ENCODE measurements around the gene NGF. TPM values are rescaled to one million over a fixed set of nuclear protein-coding genes. Genes with fewer than 3 reads are reported as not detected.

NGF gene
- total and polyA plus RNA-seq, 2 experiments from 2014 or later: 0.37 to 2.6 TPM

DNA sequence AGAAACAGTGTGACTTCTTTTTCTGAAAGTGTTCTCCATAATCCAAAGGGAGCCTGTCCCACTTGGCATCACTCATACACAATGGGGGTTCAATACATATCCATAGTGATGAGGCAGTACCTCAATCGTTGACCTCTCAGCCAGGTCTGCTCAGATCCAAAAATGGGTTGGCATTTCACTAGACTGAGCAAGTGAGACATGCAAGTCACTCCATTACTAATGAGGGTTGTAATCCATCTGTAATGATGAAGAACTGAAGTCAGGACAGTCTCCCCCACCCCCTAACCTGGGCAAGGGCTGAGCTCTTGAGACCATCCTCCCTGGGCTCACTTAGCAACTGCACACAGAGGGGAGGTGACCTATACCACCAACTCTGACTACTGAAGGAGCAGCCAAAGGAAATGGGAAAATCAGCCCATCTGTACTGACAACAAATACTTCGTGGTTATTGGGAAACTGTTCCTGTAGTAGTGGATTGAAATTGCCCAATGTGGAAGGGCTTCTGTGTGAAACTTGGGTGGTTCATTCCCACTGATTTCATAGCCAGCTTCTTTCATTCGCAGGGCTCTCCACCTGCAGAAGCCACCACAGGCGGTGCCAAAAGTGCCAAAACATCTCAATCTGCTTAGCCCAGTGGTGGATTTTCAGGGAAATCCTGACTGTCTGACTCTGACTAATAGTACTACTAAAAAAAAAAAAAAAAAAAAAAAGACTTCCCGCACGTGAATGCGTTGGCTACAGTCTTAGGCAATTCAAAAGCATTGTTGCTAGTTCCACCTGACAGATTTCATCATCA, 5.0 kb downstream of the NGF start:
- Histone ChIP-seq H2AFZ (no peak overlapping the region), H3K4me3 (no peak overlapping the region), H3K4me2 (no peak overlapping the region), H3K9me3 (ENCODE audit: low read depth) (no peaks in the 10 kb centered on the region), H3K9me2 (replicated peaks; ENCODE audit: insufficient read depth) (no peaks in the 10 kb centered on the region), H3K79me2 (no peaks in the 10 kb centered on the region), H4K20me1 (ENCODE audit: insufficient read depth, poor library complexity, severe bottlenecking) (no peaks in the 10 kb centered on the region), H3K27ac (no peak overlapping the region), H3K36me3 (replicated peaks; ENCODE audit: insufficient read depth, low read depth) (no peaks in the 10 kb centered on the region), H3K4me1 (ENCODE audit: insufficient read depth) (peaks cover 18% of the 10 kb centered on the region), H3K27me3 (peaks cover 3% of the 10 kb centered on the region)
- WGBS (ENCODE audit: low lambda C conversion rate, missing lambda C conversion rate): 77% methylated on average over 7 of the region's 7 CpGs
- TF ChIP-seq CTCF (IDR thresholded peaks at IDR 0.05; ENCODE audit: poor library complexity): no peak
- no peak for DNase-seq (ENCODE audit: low spot score)

GRCh38 chr1:115331558-115332331, 6.3 kb downstream of the NGF start:
- peak overlapping the region; percentile 28 for H3K4me2 ChIP-seq

DNA sequence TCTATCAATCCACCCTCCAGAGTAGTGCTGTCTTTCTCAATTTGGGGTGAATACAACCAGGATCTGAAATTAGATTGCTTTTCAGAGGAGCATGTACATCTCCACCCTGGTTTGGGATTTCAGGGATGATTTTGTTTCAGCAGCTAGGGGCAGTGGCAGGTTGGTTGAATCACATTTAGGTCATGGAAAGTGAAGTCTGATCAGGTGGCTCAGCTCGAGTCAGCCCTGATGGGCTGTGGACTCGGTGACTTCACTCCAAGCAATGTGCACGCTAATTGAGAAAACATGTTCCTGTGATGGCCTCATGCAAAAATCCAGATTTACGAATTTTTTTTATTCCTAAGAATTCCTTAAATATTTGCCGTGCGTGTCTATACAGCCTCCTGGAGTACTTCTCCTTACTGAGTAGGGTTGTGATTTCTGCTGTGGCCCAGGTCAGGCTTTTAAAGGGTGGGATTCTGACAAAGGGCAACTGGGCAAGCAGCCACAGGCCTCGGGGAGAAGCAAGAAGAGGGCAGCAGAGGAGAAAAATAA, 7.5 kb downstream of the NGF start:
- H3K79me2 ChIP-seq: no peaks in the 10 kb centered on the region
- H3K4me1 ChIP-seq (ENCODE audit: insufficient read depth): peaks cover 6% of the 10 kb centered on the region
- no peak overlapping the region for H3K27ac ChIP-seq
- no peaks in the 10 kb centered on the region for H3K9me2 ChIP-seq (replicated peaks; ENCODE audit: insufficient read depth)
- no peaks in the 10 kb centered on the region for H4K20me1 ChIP-seq (ENCODE audit: insufficient read depth, poor library complexity, severe bottlenecking)
- H3K4me2 ChIP-seq: no peak overlapping the region
- H3K4me3 ChIP-seq: no peak overlapping the region
- H2AFZ ChIP-seq: no peak overlapping the region
- WGBS (ENCODE audit: low lambda C conversion rate, missing lambda C conversion rate): 69% methylated on average over 7 of the region's 7 CpGs
- no peaks in the 10 kb centered on the region for H3K36me3 ChIP-seq (replicated peaks; ENCODE audit: insufficient read depth, low read depth)
- DNase-seq (ENCODE audit: low spot score): peak; percentile 22
- no peaks in the 10 kb centered on the region for H3K27me3 ChIP-seq
- no peaks in the 10 kb centered on the region for H3K9me3 ChIP-seq (ENCODE audit: low read depth)
- TF ChIP-seq CTCF (IDR thresholded peaks at IDR 0.05; ENCODE audit: poor library complexity) (no peak), EZH2 (IDR thresholded peaks at IDR 0.05; ENCODE audit: borderline replicate concordance) (no peak), EZH2phosphoT487 (IDR thresholded peaks at IDR 0.05; ENCODE audit: low read depth, severe bottlenecking, unreplicated experiment) (no peak)

More at GRCh38 chr1:115331558-115332331, 6.3 kb downstream of the NGF start:
- H3K27ac ChIP-seq: no peak overlapping the region
- no peaks in the 10 kb centered on the region for H3K36me3 ChIP-seq (replicated peaks; ENCODE audit: insufficient read depth, low read depth)
- H3K9me2 ChIP-seq (replicated peaks; ENCODE audit: insufficient read depth): no peaks in the 10 kb centered on the region
- no peaks in the 10 kb centered on the region for H3K79me2 ChIP-seq
- H3K9me3 ChIP-seq (ENCODE audit: low read depth): no peaks in the 10 kb centered on the region
- H4K20me1 ChIP-seq (ENCODE audit: insufficient read depth, poor library complexity, severe bottlenecking): no peaks in the 10 kb centered on the region
- no peak for DNase-seq (ENCODE audit: low spot score)
- H3K27me3 ChIP-seq: no peaks in the 10 kb centered on the region
- no peak overlapping the region for H3K4me3 ChIP-seq
- no peak overlapping the region for H2AFZ ChIP-seq
- TF ChIP-seq EZH2 (IDR thresholded peaks at IDR 0.05; ENCODE audit: borderline replicate concordance) (no peak), EZH2phosphoT487 (IDR thresholded peaks at IDR 0.05; ENCODE audit: low read depth, severe bottlenecking, unreplicated experiment) (no peak), CTCF (IDR thresholded peaks at IDR 0.05; ENCODE audit: poor library complexity) (no peak)
- WGBS (ENCODE audit: low lambda C conversion rate, missing lambda C conversion rate): 77% methylated on average over 5 of the region's 5 CpGs
- peaks cover 7% of the 10 kb centered on the region for H3K4me1 ChIP-seq (ENCODE audit: insufficient read depth)
